Neural progenitor cell (in vitro differentiated cells): ENCODE data around the gene KRT2. TPM values are rescaled to one million over a fixed set of nuclear protein-coding genes. Genes with fewer than 3 reads are reported as not detected.

ENCODE experiments used
- DNase-seq: peaks from one replicate; pipeline ENCODE4 v3.0.0-alpha.2; 2016; ENCODE audit warnings: low spot score
- H2AFZ ChIP-seq: fragments of 200-600 bp; sonication (generic); replicated peaks from 2 replicates; pipeline ENCODE4 v1.6.1; 2016; ENCODE audit warnings: antibody characterized with exemption
- H3F3A ChIP-seq: fragments of 200-600 bp; sonication (generic); 2 replicates; pipeline ENCODE4 v1.6.1; 2016; ENCODE audit warnings: antibody characterized with exemption, low read depth
- H3K27ac ChIP-seq: fragments of 200-600 bp; sonication (generic); 2 replicates; pipeline ENCODE4 v1.5.1; 2016; ENCODE audit warnings: mild to moderate bottlenecking
- H3K27me3 ChIP-seq: fragments of 200-600 bp; sonication (generic); 2 replicates; pipeline ENCODE4 v1.6.1; 2016; ENCODE audit warnings: mild to moderate bottlenecking, moderate library complexity
- H3K36me3 ChIP-seq: fragments of 200-600 bp; sonication (generic); 2 replicates; pipeline ENCODE4 v1.5.1; 2016
- H3K4me1 ChIP-seq: fragments of 200-600 bp; sonication (generic); 2 replicates; pipeline ENCODE4 v1.6.1; 2016; ENCODE audit warnings: mixed run types
- H3K4me2 ChIP-seq: fragments of 200-600 bp; sonication (generic); 2 replicates; pipeline ENCODE4 v1.6.1; 2016
- H3K4me3 ChIP-seq: fragments of 200-600 bp; sonication (generic); 2 replicates; pipeline ENCODE4 v1.5.1; 2016
- H3K79me2 ChIP-seq: fragments of 200-600 bp; sonication (generic); 2 replicates; pipeline ENCODE4 v1.6.1; 2016; ENCODE audit warnings: low read depth
- H3K9ac ChIP-seq: fragments of 200-600 bp; sonication (generic); 2 replicates; pipeline ENCODE4 v1.6.1; 2016
- H3K9me3 ChIP-seq: fragments of 200-600 bp; sonication (generic); 2 replicates; pipeline ENCODE4 v1.5.1; 2016; ENCODE audit warnings: low read depth
- H4K20me1 ChIP-seq: fragments of 200-600 bp; sonication (generic); 2 replicates; pipeline ENCODE4 v1.6.1; 2016; ENCODE audit warnings: low read depth
- H3K27ac Mint-ChIP-seq: 3 replicates; pipeline ENCODE4 v1.8.0; 2021; ENCODE audit warnings: mixed read lengths
- H3K27me3 Mint-ChIP-seq: 2 replicates; pipeline ENCODE4 v1.8.0; 2022; ENCODE audit warnings: low read depth, mild to moderate bottlenecking, inconsistent platforms, moderate library complexity, mixed read lengths; ENCODE audit not compliant: insufficient read depth
- H3K36me3 Mint-ChIP-seq: 3 replicates; pipeline ENCODE4 v1.8.0; 2021; ENCODE audit warnings: mixed read lengths
- H3K4me1 Mint-ChIP-seq: 3 replicates; pipeline ENCODE4 v1.8.0; 2021; ENCODE audit warnings: mixed read lengths
- H3K4me3 Mint-ChIP-seq: 3 replicates; pipeline ENCODE4 v1.8.0; 2021; ENCODE audit warnings: mild to moderate bottlenecking, moderate library complexity, mixed read lengths
- H3K9me3 Mint-ChIP-seq: 3 replicates; pipeline ENCODE4 v1.8.0; 2020; ENCODE audit warnings: mixed read lengths
- CTCF ChIP-seq: fragments of 200-600 bp; sonication (generic); IDR thresholded peaks from 2 replicates; pipeline ENCODE4 v1.5.1; 2017; ENCODE audit warnings: antibody characterized with exemption, mild to moderate bottlenecking
- EZH2 ChIP-seq: fragments of 200-600 bp; sonication (generic); IDR thresholded peaks from 2 replicates; pipeline ENCODE4 v1.6.1; 2017; ENCODE audit warnings: antibody characterized with exemption, mild to moderate bottlenecking, moderate library complexity
- EZH2phosphoT487 ChIP-seq: fragments of 200-600 bp; sonication (generic); IDR thresholded peaks from 2 replicates; pipeline ENCODE4 v1.6.1; 2017; ENCODE audit warnings: antibody characterized with exemption
- total RNA-seq: library from RNA; depleted of rRNA; stranded (reverse); fragments of >200 nt; gene quantifications from 2 replicates; pipeline ENCODE4 v1.2.3, GENCODE V29; 2015; ENCODE audit warnings: low replicate concordance

The KRT2 gene
- total RNA-seq, 1 donor from 2014 or later: not detected

GRCh38 chr12:52628111-52628507, 23.9 kb downstream of the KRT2 start:
- Histone ChIP-seq H3K4me3 (no peak overlapping the region), H3K9ac (no peak overlapping the region), H3K27ac (no peak overlapping the region), H3K27me3 (no peaks in the 10 kb centered on the region), H3K4me1 (peaks cover 3% of the 10 kb centered on the region), H2AFZ (no peak overlapping the region), H3K9me3 (no peaks in the 10 kb centered on the region), H3K36me3 (no peaks in the 10 kb centered on the region), H3K79me2 (no peaks in the 10 kb centered on the region), H3K4me2 (no peak overlapping the region), H3F3A (no peaks in the 10 kb centered on the region), H4K20me1 (no peaks in the 10 kb centered on the region)
- DNase-seq: no peak
- no peak overlapping the region for H3K27ac Mint-ChIP-seq
- no peaks in the 10 kb centered on the region for H3K36me3 Mint-ChIP-seq
- H3K9me3 Mint-ChIP-seq: no peaks in the 10 kb centered on the region
- H3K4me1 Mint-ChIP-seq: peaks cover 3% of the 10 kb centered on the region
- no peak overlapping the region for H3K4me3 Mint-ChIP-seq
- TF ChIP-seq EZH2: no peak
- no peak for TF ChIP-seq CTCF
- TF ChIP-seq EZH2phosphoT487: no peak
- peaks cover 5% of the 10 kb centered on the region for H3K27me3 Mint-ChIP-seq

- Mint-ChIP-seq H3K27me3 (peaks cover 5% of the 10 kb centered on the region), H3K4me1 (peaks cover 7% of the 10 kb centered on the region), H3K4me3 (no peak overlapping the region), H3K9me3 (no peaks in the 10 kb centered on the region), H3K27ac (no peak overlapping the region), H3K36me3 (no peaks in the 10 kb centered on the region)
- Histone ChIP-seq H4K20me1 (no peaks in the 10 kb centered on the region), H3K4me1 (peaks cover 8% of the 10 kb centered on the region), H3K27ac (no peak overlapping the region), H3K36me3 (no peaks in the 10 kb centered on the region), H3K79me2 (no peaks in the 10 kb centered on the region), H3K27me3 (no peaks in the 10 kb centered on the region), H3K9ac (no peak overlapping the region), H3K4me3 (no peak overlapping the region), H3K4me2 (no peak overlapping the region), H3F3A (no peaks in the 10 kb centered on the region), H2AFZ (no peak overlapping the region), H3K9me3 (no peaks in the 10 kb centered on the region)
- DNase-seq: no peak
- TF ChIP-seq EZH2phosphoT487 (no peak), CTCF (no peak), EZH2 (no peak)
Observed at GRCh38 chr12:52627395-52628110, 24.5 kb downstream of the KRT2 start.

- Mint-ChIP-seq H3K4me1 (peaks cover 8% of the 10 kb centered on the region), H3K4me3 (no peak overlapping the region), H3K9me3 (no peaks in the 10 kb centered on the region), H3K27me3 (no peaks in the 10 kb centered on the region), H3K36me3 (no peaks in the 10 kb centered on the region), H3K27ac (no peak overlapping the region)
- no peaks in the 10 kb centered on the region for H3K27me3 ChIP-seq
- no peak overlapping the region for H3K9ac ChIP-seq
- peaks cover 21% of the 10 kb centered on the region for H3K4me1 ChIP-seq
- no peak overlapping the region for H3K27ac ChIP-seq
- no peaks in the 10 kb centered on the region for H3K36me3 ChIP-seq
- no peaks in the 10 kb centered on the region for H3F3A ChIP-seq
- no peak overlapping the region for H3K4me3 ChIP-seq
- H4K20me1 ChIP-seq: no peaks in the 10 kb centered on the region
- TF ChIP-seq CTCF (no peak), EZH2phosphoT487 (no peak), EZH2 (no peak)
- no peak for DNase-seq
- H3K79me2 ChIP-seq: no peaks in the 10 kb centered on the region
- no peaks in the 10 kb centered on the region for H3K9me3 ChIP-seq
- H2AFZ ChIP-seq: no peak overlapping the region
- H3K4me2 ChIP-seq: no peak overlapping the region
Observed at GRCh38 chr12:52622349-52622748, 29.7 kb downstream of the KRT2 start.
